ENCODE results near the gene PGAM1.

DNA sequence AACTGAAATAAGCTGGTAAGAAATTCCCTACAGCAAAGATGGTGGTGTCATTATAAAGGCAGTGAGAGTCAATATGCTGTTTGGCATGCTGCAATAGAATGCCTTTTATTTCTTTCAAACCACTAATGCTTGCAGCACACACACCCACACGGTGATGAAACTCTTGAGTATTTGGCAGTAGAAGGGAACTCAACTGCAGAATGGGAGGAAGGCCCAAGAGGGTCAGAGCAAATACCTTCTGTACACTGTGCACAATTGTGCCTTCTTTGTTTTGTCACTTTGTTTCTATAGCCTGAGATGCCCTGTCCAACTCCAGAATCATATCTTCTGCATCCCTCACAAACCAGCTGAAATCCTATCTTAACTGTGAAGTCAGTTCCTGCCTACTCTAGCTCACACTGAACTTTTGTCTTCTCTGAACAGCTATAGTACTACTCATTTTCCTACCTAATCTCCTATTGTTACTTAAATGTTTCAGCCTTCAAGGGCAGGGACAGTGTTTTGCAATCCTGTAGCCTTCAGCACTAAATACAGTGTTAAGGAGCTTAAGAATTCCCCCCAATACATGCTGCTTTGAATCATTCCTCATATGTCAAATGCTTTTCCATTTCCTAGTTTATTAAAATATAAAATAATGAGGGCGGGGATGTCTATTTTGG lies 50.1 kb downstream of the PGAM1 start:
- TF ChIP-seq, protein P1, sequence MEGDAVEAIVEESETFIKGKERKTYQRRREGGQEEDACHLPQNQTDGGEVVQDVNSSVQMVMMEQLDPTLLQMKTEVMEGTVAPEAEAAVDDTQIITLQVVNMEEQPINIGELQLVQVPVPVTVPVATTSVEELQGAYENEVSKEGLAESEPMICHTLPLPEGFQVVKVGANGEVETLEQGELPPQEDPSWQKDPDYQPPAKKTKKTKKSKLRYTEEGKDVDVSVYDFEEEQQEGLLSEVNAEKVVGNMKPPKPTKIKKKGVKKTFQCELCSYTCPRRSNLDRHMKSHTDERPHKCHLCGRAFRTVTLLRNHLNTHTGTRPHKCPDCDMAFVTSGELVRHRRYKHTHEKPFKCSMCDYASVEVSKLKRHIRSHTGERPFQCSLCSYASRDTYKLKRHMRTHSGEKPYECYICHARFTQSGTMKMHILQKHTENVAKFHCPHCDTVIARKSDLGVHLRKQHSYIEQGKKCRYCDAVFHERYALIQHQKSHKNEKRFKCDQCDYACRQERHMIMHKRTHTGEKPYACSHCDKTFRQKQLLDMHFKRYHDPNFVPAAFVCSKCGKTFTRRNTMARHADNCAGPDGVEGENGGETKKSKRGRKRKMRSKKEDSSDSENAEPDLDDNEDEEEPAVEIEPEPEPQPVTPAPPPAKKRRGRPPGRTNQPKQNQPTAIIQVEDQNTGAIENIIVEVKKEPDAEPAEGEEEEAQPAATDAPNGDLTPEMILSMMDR (IDR thresholded peaks at IDR 0.05): no peak
- TF ChIP-seq POLR2A (IDR thresholded peaks at IDR 0.05): no peak
